Dedifferentiated amniotic fluid mesenchymal stem cell (primary cell): ENCODE data around the gene SSB.
"Not testable (repeated sequence)": the region's sequence is repeated elsewhere in the genome, so short reads cannot be mapped to it uniquely, and the experiment has no call there.

Experiments used
- DNase-seq: peaks from one replicate; pipeline ENCODE4 v3.0.0-alpha.2; 2016; ENCODE audit errors: extremely low spot score

SSB gene

GRCh38 chr2:169781249-169782013 is 17.2 kb upstream of the SSB start:
- DNase-seq, result no peak

- no peak for DNase-seq
Observed at GRCh38 chr2:169782513-169782912, 16.2 kb upstream of the SSB start.

GRCh38 chr2:169790581-169790980 is 8.1 kb upstream of the SSB start:
- DNase-seq, result no peak

- no peak for DNase-seq
Observed at GRCh38 chr2:169795181-169795580, 3.5 kb upstream of the SSB start.

- DNase-seq, result no peak
Observed at GRCh38 chr2:169796441-169796840, 2.2 kb upstream of the SSB start.

- no peak for DNase-seq
Observed at GRCh38 chr2:169797601-169798000, 1.1 kb upstream of the SSB start.

- DNase-seq, result no peak
Observed at GRCh38 chr2:169798397-169798717, 314 bp upstream of the SSB start.

GRCh38 chr2:169803480-169803879 is 4.8 kb downstream of the SSB start:
- DNase-seq, result no peak

GRCh38 chr2:169806586-169806985 is 7.9 kb downstream of the SSB start:
- DNase-seq, result no peak

GRCh38 chr2:169808221-169808620 is 9.6 kb downstream of the SSB start:
- DNase-seq, result peak; percentile 77

- peak; percentile 32 for DNase-seq
Observed at GRCh38 chr2:169815849-169816248, 17.2 kb downstream of the SSB start.

- not testable (repeated sequence) for DNase-seq
Observed at GRCh38 chr2:169816961-169817360, 18.3 kb downstream of the SSB start.

GRCh38 chr2:169817369-169817768 is 18.7 kb downstream of the SSB start:
- DNase-seq, result not testable (repeated sequence)

GRCh38 chr2:169818241-169818640 is 19.6 kb downstream of the SSB start:
- no peak for DNase-seq

- DNase-seq, result peak; percentile 19
Observed at GRCh38 chr2:169819106-169819505, 20.4 kb downstream of the SSB start.

GRCh38 chr2:169820101-169820500 is 21.4 kb downstream of the SSB start:
- DNase-seq, result peak; percentile 27

GRCh38 chr2:169822036-169822435 is 23.4 kb downstream of the SSB start:
- DNase-seq, result no peak

- DNase-seq, result no peak
Observed at GRCh38 chr2:169822785-169823392, 24.2 kb downstream of the SSB start.

- DNase-seq, result no peak
Observed at GRCh38 chr2:169823996-169824372, 25.3 kb downstream of the SSB start.

- DNase-seq, result peak; percentile 61
Observed at GRCh38 chr2:169824373-169825333, 26.0 kb downstream of the SSB start, which contains the start of gene METTL5. TSS of gene METTL5 (minus strand) at chr2:169824905. CDS start at chr2:169824597, 308 bp downstream.

- DNase-seq, result peak; percentile 91
Observed at GRCh38 chr2:169827272-169828140, 28.8 kb downstream of the SSB start, which contains the start of gene UBR3. TSS of gene UBR3 (plus strand) at chr2:169827454. CDS start at chr2:169827508, 54 bp downstream.
